Uterus (tissue), 4 donors: Measurements from ENCODE around the gene COL27A1. TPM values are rescaled to one million over a fixed set of nuclear protein-coding genes. Genes with fewer than 3 reads are reported as not detected.
A peak's percentile ranks its signal among the peaks of the same experiment; 100 is the strongest.

Source experiments
- DNase-seq, 2 donors: peaks; one replicate each; pipeline ENCODE4 v3.0.0-alpha.2; 2019 to 2020
- H3K27ac ChIP-seq, 2 donors: fragments of 200-600 bp; sonication (generic); 1 replicate in 1 of 2; 2 replicates in 1 of 2; pipeline ENCODE4 v1.5.1; 2016 to 2018
- H3K27me3 ChIP-seq, 2 donors: fragments of 200-600 bp; sonication (generic); one replicate each; pipeline ENCODE4 v1.5.1; 2018 to 2019; ENCODE audit warnings: control low read depth in 1 of 2
- H3K36me3 ChIP-seq, 2 donors: fragments of 200-600 bp; sonication (generic); one replicate each; pipeline ENCODE4 v1.5.1; 2019; ENCODE audit warnings: control low read depth in 1 of 2
- H3K4me1 ChIP-seq, 2 donors: fragments of 200-600 bp; sonication (generic); one replicate each; pipeline ENCODE4 v1.5.1; 2018 to 2019; ENCODE audit warnings: control low read depth in 1 of 2
- H3K4me3 ChIP-seq, 2 donors: fragments of 200-600 bp; sonication (generic); 1 replicate in 1 of 2; 2 replicates in 1 of 2; pipeline ENCODE4 v1.5.1; 2018 to 2019; ENCODE audit warnings: mild to moderate bottlenecking in 1 of 2
- H3K9me3 ChIP-seq, 2 donors: fragments of 200-600 bp; sonication (generic); one replicate each; pipeline ENCODE4 v1.5.1; 2019; ENCODE audit warnings: control low read depth in 1 of 2
- POLR2A ChIP-seq, 2 donors: fragments of 450-650 bp; IDR thresholded peaks; one replicate each; pipeline ENCODE4 v1.6.1; 2016; ENCODE audit warnings: antibody characterized with exemption in 2 of 2, mild to moderate bottlenecking in 1 of 2, moderate library complexity in 1 of 2
- intact Hi-C: fragments of 100-400 bp; cut with DNase I; formaldehyde crosslinking; loops from one replicate; pipeline ENCODE4 v1.15.1; 2023; ENCODE audit warnings: low total_unique reads
- total RNA-seq, 4 donors: library from RNA; depleted of rRNA in 3 of 4; stranded (reverse); fragments of >200 nt in 3 of 4; gene quantifications; one replicate each; pipeline versions ENCODE4 v1.1.0 to v1.2.4, GENCODE V29; 2014 to 2023
- TF ChIP-seq, protein P1 (sequence below), 4 experiments: fragments of 200-600 bp in 2 of 4; fragments of 450-650 bp in 2 of 4; sonication (generic) in 2 of 4; IDR thresholded peaks; one replicate each; pipeline ENCODE4 v1.5.1; 2016 to 2019; ENCODE audit warnings: antibody characterized with exemption in 4 of 4, mild to moderate bottlenecking in 2 of 4, moderate library complexity in 1 of 4
- donor health status: DM: yes; HTN: yes; CAD: no.

Gene COL27A1
- total RNA-seq, 4 donors from 2014 or later = 7.9 to 52.9 (median 43.3) TPM

DNA sequence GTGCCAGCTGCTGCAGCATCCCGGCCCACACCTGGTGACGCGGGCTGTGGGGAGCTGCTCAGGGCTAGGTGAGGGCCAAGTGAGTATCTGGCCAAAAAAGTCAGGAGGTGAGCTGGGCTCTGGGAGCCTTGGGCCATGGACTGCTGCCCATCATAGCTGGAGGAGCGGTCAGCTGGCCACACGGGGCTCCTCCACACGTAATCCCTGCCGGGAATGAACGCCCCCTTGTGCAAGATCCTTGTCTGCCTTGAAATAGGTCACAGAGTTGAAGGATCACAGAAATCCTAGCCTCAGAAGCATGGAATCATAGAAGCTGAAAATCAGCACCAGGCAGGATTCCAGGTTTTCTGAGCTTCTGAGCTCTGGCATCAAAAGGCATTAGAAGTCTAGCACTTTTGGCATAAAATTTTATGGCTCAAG, 16.8 kb upstream of the COL27A1 start:
- DNase-seq = peak; percentile 54 to 74
- H3K27me3 ChIP-seq = no peaks in the 10 kb centered on the region
- H3K4me1 ChIP-seq = peaks cover 0 to 9% of the 10 kb centered on the region in 2 donors
- no peaks in the 10 kb centered on the region for H3K9me3 ChIP-seq
- no peak overlapping the region for H3K4me3 ChIP-seq
- intact Hi-C loops = no loop called here
- TF ChIP-seq, protein P1, sequence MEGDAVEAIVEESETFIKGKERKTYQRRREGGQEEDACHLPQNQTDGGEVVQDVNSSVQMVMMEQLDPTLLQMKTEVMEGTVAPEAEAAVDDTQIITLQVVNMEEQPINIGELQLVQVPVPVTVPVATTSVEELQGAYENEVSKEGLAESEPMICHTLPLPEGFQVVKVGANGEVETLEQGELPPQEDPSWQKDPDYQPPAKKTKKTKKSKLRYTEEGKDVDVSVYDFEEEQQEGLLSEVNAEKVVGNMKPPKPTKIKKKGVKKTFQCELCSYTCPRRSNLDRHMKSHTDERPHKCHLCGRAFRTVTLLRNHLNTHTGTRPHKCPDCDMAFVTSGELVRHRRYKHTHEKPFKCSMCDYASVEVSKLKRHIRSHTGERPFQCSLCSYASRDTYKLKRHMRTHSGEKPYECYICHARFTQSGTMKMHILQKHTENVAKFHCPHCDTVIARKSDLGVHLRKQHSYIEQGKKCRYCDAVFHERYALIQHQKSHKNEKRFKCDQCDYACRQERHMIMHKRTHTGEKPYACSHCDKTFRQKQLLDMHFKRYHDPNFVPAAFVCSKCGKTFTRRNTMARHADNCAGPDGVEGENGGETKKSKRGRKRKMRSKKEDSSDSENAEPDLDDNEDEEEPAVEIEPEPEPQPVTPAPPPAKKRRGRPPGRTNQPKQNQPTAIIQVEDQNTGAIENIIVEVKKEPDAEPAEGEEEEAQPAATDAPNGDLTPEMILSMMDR (IDR thresholded peaks at IDR 0.05) = no peak
- no peak for TF ChIP-seq POLR2A (IDR thresholded peaks at IDR 0.05)
- H3K27ac ChIP-seq = no peak overlapping the region
- H3K36me3 ChIP-seq = no peaks in the 10 kb centered on the region

DNA sequence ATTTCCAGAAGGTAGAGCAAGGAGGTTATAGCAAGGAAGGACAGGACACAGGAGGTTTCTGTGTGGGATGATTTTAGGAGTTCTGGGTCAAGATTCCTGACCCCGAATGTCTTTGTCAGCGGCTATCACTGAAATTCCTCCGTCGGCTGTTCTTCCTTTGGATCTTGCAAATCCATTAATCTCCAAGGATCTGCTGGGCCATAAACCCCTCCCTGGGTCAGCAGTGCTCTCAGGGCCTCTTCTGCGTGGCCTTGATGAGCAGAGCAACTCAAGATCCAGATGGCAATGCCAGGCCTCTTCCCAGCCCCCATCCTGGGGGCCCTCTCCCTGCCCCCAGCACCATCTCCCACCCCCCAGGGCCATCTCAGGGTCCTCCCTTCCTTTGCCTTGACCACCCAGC, 16.3 kb upstream of the COL27A1 start:
- DNase-seq = no peak
- intact Hi-C loops = no loop called here
- H3K27ac ChIP-seq = no peak overlapping the region
- TF ChIP-seq, protein P1 (IDR thresholded peaks at IDR 0.05) = no peak
- TF ChIP-seq POLR2A (IDR thresholded peaks at IDR 0.05) = no peak
- no peaks in the 10 kb centered on the region for H3K36me3 ChIP-seq
- H3K27me3 ChIP-seq = no peaks in the 10 kb centered on the region
- H3K4me1 ChIP-seq = peaks cover 0 to 9% of the 10 kb centered on the region in 2 donors
- H3K4me3 ChIP-seq = no peak overlapping the region
- no peaks in the 10 kb centered on the region for H3K9me3 ChIP-seq

DNA sequence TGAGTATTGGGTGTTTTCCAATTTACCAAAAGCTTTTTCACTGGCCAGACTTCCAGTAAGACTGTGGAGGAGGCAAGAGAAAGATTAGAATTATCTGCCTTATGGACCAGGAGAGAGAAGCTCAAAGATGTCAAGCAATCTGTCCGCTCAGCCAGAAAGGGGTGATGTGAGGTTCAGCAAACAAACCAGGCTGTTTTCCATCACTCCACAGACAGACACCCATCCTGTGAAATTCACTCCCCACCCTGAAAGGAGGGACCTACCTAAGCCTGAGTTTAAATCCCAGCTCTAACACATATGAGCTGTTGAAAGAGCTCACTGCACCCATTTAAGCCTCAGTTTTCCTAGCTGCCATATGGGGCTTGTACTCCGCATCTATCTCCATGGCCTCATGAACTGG, 14.9 kb upstream of the COL27A1 start:
- TF ChIP-seq, protein P1 (IDR thresholded peaks at IDR 0.05) = no peak
- no peak for TF ChIP-seq POLR2A (IDR thresholded peaks at IDR 0.05)
- intact Hi-C loops = no loop called here
- Histone ChIP-seq H3K9me3 (no peaks in the 10 kb centered on the region), H3K4me1 (peaks cover 0 to 9% of the 10 kb centered on the region in 2 donors), H3K4me3 (no peak overlapping the region), H3K36me3 (no peaks in the 10 kb centered on the region), H3K27ac (peak overlapping the region; percentile 17 to 20), H3K27me3 (no peaks in the 10 kb centered on the region)
- DNase-seq = no peak

DNA sequence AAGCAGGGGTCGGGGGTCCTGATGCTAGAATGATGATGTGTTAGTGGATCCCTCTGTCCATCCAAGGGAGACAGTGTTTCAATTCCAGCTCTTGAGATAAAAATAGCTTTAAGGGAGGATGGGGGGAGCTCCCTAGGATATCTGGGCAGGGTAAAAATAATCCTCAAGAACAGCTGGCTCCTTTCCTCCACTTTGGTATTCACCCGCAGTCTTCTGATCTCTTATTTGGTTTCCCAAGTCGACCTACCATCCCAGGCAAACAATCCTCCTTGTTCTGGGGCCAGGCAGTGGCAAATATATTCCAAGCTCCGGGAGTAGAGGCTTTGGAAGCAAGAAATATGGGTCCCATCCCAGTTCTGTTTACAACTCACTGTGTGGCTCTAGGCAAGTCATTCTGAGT, 14.5 kb upstream of the COL27A1 start:
- no peaks in the 10 kb centered on the region for H3K36me3 ChIP-seq
- no peaks in the 10 kb centered on the region for H3K9me3 ChIP-seq
- H3K27ac ChIP-seq = peak overlapping the region in 1 of 2 donors; percentile 17
- no peak for DNase-seq
- TF ChIP-seq POLR2A (IDR thresholded peaks at IDR 0.05) = no peak
- TF ChIP-seq, protein P1 (IDR thresholded peaks at IDR 0.05) = no peak
- intact Hi-C loops = no loop called here
- no peak overlapping the region for H3K4me3 ChIP-seq
- peaks cover 0 to 9% of the 10 kb centered on the region in 2 donors for H3K4me1 ChIP-seq
- H3K27me3 ChIP-seq = no peaks in the 10 kb centered on the region

DNA sequence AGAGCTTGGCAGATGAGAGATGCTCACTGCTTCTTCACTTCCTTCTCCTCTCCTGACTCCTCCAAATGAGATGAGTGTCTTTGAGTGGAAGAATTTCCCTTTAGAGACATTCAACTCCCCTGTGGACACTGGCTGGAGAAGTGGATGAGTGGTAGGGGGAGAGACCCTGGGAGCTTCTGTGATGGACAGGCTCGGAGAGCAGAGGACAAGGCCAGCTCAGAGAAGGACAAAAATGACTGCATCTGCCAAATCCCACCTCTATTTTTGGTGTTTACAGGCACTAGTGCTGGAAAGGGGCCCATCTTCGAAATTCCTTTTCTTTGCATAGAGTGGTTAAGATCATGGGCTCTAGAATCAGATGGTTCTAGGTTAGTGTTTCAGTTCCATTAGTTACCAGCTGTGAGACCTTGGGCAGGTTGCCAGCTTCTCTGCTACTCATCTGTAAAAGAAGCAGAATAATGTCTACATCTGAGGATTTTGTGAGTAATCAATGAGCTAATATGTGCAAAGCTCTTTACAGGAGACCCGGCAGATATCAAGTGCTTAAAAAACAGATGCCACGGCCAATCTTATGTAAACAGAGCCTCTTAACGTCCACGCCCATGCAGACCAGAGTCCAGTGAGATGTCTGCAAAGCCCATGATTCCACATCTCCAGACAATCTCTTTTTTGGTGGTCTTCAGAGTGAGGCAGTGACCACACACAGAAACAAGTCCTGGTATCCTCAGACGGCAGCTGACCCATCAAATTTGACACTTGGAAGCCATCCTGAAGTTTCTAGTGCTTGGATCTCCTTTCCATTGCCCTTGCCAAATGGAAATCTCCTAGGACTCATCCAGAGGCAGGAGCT, 13.6 kb upstream of the COL27A1 start:
- Histone ChIP-seq H3K27ac (peak overlapping the region in 1 of 2 donors; percentile 17), H3K4me3 (no peak overlapping the region), H3K27me3 (no peaks in the 10 kb centered on the region), H3K9me3 (no peaks in the 10 kb centered on the region), H3K36me3 (no peaks in the 10 kb centered on the region), H3K4me1 (peaks cover 0 to 9% of the 10 kb centered on the region in 2 donors)
- TF ChIP-seq, protein P1 (IDR thresholded peaks at IDR 0.05) = no peak
- no peak for TF ChIP-seq POLR2A (IDR thresholded peaks at IDR 0.05)
- intact Hi-C loops = no loop called here
- peak in 1 of 2 donors; percentile 39 for DNase-seq
